ENCODE data around the gene ZBBX.
"Not testable (repeated sequence)": the region's sequence is repeated elsewhere in the genome, so short reads cannot be mapped to it uniquely, and the experiment has no call there.

Gene ZBBX

DNA sequence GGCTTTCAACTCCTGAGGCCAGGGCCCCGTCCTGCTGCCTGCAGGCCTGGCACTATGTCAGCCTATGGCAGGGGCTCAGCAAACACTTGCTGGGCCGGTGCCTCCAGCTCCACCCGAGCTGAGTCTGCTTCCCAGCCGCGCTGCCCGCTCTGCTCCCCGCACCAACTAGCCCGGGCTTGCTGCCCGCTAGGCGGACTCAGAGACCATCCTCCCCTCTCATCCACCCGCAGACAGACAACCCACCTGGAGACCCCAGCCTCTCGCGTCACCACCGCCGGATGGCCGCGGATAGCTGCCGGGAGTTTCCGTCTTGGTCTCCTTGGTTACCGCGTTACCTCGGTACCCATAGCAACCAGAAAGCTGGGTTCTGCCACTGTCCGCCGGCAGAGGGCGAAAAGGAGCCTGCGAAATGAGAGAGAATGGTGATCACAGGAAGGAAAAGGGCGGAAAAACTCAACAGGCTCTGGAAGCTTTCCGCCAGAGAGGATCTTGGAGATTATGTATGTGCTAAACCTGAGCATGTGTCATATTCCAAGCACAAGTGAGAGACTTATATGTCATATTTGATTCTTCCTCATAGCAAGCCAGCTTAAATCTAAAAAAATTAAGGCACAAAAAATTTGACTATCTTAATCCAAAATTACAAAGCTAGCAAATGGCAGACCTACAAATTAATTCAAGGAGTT lies at the start of gene ZBBX:
Gene ZBBX, minus strand, starts transcription at position 294 of the 686 bp plus-strand sequence. CDS start 7,396 bp downstream, outside the sequence.
- in situ Hi-C loops (cut with MboI; ENCODE audit: low sequenced_read_pairs) = no loop called here

- in situ Hi-C loops (cut with MboI; ENCODE audit: low sequenced_read_pairs) = not testable (repeated sequence)
Observed at GRCh38 chr3:167426962-167427361, 46.9 kb upstream of the ZBBX start.

DNA sequence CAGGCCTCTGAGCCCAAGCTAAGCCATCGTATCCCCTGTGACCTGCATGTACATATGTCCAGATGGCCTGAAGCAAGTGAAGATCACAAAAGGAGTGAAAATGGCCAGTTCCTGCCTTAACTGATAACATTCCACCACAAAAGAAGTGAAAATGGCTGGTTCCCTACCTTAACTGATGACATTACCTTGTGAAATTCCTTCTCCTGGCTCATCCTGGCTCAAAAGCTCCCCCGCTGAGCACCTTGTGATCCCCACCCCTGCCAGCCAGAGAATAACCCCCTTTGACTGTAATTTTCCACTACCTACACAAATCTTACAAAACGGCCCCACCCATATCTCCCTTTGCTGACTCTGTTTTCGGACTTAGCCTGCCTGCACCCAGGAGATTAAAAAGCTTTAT lies 42.3 kb upstream of the ZBBX start:
- in situ Hi-C loops (cut with MboI; ENCODE audit: low sequenced_read_pairs) = not testable (repeated sequence)

GRCh38 chr3:167409611-167410010 lies 29.5 kb upstream of the ZBBX start:
- in situ Hi-C loops (cut with MboI; ENCODE audit: low sequenced_read_pairs) = no loop called here

- in situ Hi-C loops (cut with MboI; ENCODE audit: low sequenced_read_pairs) = no loop called here
Observed at GRCh38 chr3:167406876-167407492, 26.9 kb upstream of the ZBBX start.

DNA sequence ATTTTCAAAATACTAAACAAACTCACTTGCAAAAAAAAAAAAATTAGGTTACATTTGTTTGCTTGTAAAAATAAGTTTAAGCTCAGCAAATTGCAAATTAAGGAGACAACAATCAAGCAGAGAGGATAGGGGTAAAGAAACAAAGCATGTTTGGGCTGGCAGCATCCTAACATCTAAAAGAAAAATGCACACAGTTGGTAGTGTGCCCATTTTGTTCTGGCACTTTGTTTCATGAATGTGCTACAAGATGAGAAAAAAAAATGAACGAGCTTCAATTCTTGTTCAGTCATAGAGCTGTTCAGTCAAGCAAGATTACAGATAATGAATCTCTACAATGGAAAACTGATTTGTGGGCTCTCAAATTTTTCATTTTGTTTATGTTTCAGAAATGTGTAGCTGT lies 17.7 kb upstream of the ZBBX start:
- in situ Hi-C loops (cut with MboI; ENCODE audit: low sequenced_read_pairs) = no loop called here

DNA sequence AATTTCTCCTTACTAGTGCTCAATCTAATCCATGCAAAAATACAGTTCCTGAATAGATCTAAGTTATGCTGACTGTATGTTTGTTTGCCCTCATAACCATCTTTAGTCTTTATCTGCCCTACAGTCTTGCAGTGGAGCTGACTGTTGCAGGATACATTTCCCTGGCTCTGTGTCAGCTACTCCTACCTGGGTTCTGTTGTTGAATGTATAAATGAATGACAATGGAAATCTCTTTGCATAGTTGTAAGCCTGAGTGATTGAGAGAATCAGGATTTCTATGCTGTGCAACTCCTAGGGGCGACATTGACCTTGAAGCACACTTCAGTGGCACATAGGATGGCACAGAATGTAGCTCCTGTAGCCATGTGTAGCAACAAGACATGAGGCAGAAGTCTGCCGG lies 16.0 kb upstream of the ZBBX start:
- in situ Hi-C loops (cut with MboI; ENCODE audit: low sequenced_read_pairs) = no loop called here

DNA sequence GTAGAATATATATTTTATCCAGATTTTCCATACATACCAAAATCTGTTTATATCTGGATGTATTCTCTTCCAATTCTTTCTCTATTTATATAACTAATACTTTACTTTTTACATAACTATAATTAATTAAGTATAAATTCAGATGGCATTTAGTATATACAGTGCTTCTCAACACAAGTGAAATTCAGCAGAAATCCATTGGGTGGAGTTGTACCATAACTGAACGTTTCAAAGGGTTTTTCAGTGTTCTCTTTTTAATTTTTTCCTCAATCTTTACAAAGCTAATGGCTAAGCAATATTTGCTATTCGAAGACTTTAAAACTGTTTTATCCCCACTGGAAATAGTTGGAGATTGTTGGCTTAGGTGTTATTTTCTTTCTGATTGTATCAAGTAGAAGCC lies 13.9 kb upstream of the ZBBX start:
- in situ Hi-C loops (cut with MboI; ENCODE audit: low sequenced_read_pairs) = no loop called here

- in situ Hi-C loops (cut with MboI; ENCODE audit: low sequenced_read_pairs) = no loop called here
Observed at GRCh38 chr3:167382155-167382554, 2.1 kb upstream of the ZBBX start.

- in situ Hi-C loops (cut with MboI; ENCODE audit: low sequenced_read_pairs) = no loop called here
Observed at GRCh38 chr3:167375478-167375877, 4.6 kb downstream of the ZBBX start.

- in situ Hi-C loops (cut with MboI; ENCODE audit: low sequenced_read_pairs) = no loop called here
Observed at GRCh38 chr3:167372138-167372537, 8.0 kb downstream of the ZBBX start.

DNA sequence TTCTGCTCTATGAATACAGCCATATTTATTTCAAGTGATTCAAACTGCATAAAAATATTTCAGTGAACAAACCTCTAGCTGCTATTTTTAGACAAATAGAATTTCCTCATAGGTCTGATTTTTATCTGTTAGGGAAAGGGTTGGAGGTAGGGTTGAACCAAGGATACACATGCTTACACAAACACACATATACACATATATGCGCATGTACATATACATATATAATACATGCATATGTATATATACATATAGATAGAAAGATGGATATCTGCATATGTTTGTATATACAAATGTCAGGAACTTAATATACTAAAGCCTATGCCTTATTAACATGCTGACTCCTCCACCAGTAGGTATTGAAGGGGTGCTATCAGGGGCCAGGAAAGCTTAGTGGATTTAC lies 18.1 kb downstream of the ZBBX start:
- in situ Hi-C loops (cut with MboI; ENCODE audit: low sequenced_read_pairs) = no loop called here

GRCh38 chr3:167361306-167361705 lies 18.8 kb downstream of the ZBBX start:
- in situ Hi-C loops (cut with MboI; ENCODE audit: low sequenced_read_pairs) = no loop called here

DNA sequence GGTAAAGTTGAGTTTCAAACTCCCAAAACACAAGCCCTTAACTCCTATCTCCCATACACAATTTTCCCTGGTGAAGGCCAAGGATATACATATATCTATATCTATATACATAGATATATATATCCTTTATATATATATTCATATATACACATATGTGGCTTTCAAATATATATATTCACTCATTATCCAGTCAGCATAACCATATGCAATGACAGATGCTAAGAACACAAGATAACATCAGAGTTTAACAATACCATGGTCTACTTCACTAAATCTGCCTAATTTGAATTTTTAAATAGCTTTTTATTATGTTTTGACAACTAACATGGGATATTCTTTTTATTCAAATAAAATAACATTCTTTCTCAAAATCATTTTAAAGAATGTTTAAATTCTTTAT lies 24.7 kb downstream of the ZBBX start:
- in situ Hi-C loops (cut with MboI; ENCODE audit: low sequenced_read_pairs) = no loop called here

- in situ Hi-C loops (cut with MboI; ENCODE audit: low sequenced_read_pairs) = no loop called here
Observed at GRCh38 chr3:167354751-167355150, 25.3 kb downstream of the ZBBX start.

GRCh38 chr3:167350245-167350862 lies 29.7 kb downstream of the ZBBX start:
- in situ Hi-C loops (cut with MboI; ENCODE audit: low sequenced_read_pairs) = no loop called here

DNA sequence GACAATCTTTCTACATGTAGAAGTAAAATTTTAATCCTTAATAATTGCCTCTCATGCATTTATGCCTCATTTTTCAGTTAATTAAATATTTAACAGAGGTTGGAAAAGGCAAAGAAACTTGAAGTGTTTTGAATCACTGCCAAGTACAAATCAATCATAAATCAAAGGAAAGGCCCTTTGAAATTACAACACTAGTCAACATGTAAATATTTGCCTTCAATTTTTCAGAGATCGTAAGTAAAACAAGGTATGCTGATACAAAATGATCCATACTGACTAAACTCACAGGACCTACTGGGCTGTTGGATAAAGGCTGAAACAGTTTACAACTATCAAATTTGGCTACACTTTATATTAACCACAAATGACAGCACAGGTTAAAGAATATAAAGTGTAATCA lies 33.9 kb downstream of the ZBBX start:
- in situ Hi-C loops (cut with MboI; ENCODE audit: low sequenced_read_pairs) = no loop called here

DNA sequence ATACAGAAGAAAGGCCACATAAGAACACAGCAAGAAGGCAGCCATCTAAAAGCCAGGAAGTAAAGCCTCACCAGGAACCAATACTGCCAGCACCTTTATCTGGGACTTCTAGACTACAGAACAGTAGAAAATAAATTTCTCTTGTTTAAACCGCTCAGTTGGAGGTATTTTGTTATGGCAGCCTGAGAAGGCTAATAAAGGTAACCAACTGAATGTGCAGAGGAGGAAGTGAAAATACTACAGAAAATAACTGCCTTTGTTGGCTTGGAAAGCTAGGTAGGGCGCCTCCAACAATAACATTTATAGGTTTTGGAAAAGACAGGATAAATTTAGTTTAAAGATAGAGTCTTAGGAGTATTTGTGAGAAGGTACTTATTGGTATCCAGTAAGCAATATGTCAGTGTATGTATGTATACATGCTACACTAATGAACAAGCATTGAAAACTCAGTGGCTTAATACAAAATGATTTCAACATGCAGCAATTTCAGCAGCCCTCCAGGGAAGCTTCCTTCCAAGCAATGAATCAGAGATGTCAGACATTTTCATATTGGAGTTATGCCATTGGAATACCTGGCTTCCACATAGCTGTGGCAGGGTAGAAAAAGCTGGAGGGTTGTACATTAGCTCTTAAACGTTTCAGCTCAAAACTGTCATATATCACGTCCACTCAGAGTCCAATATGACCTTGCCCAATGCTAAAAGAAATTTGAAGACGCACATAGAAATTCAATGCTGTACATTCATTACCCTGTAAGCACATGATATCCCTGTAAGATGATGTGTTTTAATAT lies 48.9 kb downstream of the ZBBX start:
- in situ Hi-C loops (cut with MboI; ENCODE audit: low sequenced_read_pairs) = no loop called here

DNA sequence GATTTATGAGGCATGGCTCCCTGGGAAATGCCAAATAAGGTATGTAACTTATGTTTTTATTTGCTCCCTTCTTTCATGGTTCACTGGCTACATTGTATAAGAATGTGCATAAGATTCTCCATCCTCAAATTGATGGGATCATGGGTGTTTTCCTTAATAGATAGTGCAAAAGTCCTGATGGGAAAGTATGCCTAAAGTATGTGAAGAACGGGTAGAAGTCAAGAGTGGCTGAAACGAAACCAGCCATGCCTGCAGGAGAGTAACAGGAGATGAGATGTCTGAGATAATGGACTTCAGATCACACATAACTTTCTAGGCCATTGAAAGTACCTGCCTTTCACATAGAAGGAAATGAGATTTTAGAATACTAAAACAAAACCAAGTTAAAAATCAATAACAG lies 56.5 kb downstream of the ZBBX start:
- in situ Hi-C loops (cut with MboI; ENCODE audit: low sequenced_read_pairs) = no loop called here

DNA sequence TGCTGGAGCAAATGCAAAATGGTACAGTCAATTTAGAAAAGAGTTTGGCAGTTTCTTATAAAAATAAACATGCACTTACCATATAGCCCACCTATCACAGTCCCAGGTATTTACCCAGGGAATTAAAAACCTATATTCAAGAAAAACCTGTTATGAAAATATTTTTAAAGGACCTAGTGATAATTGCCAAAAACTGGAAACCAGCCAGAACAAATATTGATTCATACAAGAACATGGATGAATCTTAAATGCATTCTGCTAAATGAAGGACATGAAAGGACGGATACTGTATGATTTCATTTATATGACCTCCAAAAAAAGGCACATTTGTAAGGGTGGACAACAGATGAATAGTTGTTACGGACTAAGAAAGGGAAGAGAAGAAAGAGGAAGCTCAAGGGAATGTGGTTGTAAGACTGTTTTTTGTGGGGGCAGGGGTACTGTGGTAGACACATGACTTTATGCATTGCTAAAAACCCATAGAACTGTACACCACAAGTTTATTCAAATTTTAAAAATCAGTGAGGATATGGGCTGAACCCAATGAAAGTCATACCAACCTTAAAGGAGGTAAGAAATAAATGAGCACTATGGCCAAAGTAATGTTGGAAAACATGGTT lies 61.0 kb downstream of the ZBBX start:
- in situ Hi-C loops (cut with MboI; ENCODE audit: low sequenced_read_pairs) = no loop called here

DNA sequence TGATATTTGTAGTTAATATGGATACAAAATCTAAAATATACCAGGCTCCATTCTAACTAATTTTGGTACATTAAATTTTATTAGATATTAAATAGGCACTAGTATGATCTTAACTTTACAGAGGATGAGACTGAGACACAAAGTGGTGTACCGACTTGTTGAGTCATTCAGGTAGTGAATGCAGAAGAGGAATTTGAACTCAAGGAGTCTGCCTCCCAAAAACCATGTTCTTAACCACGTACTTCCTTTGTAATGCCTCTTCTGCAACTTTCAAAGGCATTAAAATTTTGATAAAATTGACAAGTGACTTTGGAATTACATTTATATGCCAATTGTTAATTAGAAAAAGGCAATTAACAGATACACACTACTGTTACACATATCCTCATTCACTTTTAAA lies 61.8 kb downstream of the ZBBX start:
- in situ Hi-C loops (cut with MboI; ENCODE audit: low sequenced_read_pairs) = no loop called here
